Measurements from ENCODE around the gene MEDAG. TPM values are rescaled to one million over a fixed set of nuclear protein-coding genes. Genes with fewer than 3 reads are reported as not detected.

MEDAG gene
- total RNA-seq, 4 donors from 2014 or later: 20.3 to 126 (median 31.7) TPM

DNA sequence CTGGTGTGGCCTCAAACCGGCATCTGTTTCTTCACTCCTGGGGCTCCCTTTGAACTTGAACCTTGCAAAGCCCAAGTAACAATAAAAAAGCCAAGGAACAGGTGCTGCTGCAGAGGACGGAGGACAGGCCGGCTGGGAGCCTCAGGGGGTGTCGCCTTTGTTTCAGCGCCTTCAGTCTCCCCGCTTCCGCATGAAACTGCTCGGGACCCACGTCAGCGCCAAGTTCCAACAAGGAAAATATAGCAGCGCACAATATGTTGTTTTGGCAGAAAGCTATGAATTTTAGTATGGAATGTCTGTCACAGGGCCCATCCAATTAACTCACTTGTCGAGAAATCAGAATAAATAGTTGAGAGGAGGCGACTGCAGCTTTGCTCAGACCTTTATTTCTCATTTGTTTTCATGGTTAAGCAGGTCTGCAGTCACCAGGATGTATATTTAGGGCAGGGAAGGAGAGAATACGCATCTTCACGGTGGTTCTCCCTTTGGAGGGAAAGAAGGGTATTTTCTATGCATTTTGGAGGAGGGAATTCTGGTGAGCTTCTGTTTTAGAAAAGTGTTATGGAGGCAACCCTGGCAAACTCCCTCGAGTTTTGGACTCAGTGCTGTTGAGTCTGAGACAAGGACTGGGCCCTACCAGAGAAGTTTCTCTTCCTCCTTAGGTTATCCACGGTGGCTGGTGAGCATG is 34.3 kb upstream of the MEDAG start:
- Histone ChIP-seq H3K4me3 (no peak overlapping the region), H3K36me3 (no peaks in the 10 kb centered on the region), H3K9me3 (no peaks in the 10 kb centered on the region), H3K4me1 (peaks cover 11 to 60% (median 55%) of the 10 kb centered on the region in 4 donors), H3K27ac (replicated peaks in 1 of 4) (peak overlapping the region; percentile 71 to 84 (median 76)), H3K27me3 (no peaks in the 10 kb centered on the region)
- intact Hi-C loops (cut with DNase I): no loop called here
- TF ChIP-seq EP300 (IDR thresholded peaks at IDR 0.05) (no peak), POLR2A (IDR thresholded peaks at IDR 0.05; ENCODE audit: low read depth) (no peak), POLR2AphosphoS5 (IDR thresholded peaks at IDR 0.05) (no peak)
- TF ChIP-seq, protein P1, sequence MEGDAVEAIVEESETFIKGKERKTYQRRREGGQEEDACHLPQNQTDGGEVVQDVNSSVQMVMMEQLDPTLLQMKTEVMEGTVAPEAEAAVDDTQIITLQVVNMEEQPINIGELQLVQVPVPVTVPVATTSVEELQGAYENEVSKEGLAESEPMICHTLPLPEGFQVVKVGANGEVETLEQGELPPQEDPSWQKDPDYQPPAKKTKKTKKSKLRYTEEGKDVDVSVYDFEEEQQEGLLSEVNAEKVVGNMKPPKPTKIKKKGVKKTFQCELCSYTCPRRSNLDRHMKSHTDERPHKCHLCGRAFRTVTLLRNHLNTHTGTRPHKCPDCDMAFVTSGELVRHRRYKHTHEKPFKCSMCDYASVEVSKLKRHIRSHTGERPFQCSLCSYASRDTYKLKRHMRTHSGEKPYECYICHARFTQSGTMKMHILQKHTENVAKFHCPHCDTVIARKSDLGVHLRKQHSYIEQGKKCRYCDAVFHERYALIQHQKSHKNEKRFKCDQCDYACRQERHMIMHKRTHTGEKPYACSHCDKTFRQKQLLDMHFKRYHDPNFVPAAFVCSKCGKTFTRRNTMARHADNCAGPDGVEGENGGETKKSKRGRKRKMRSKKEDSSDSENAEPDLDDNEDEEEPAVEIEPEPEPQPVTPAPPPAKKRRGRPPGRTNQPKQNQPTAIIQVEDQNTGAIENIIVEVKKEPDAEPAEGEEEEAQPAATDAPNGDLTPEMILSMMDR (IDR thresholded peaks at IDR 0.05): no peak
- 93% methylated on average over 17 of the region's 17 CpGs for WGBS
- no peak for DNase-seq (ENCODE audit: extremely low spot score)

DNA sequence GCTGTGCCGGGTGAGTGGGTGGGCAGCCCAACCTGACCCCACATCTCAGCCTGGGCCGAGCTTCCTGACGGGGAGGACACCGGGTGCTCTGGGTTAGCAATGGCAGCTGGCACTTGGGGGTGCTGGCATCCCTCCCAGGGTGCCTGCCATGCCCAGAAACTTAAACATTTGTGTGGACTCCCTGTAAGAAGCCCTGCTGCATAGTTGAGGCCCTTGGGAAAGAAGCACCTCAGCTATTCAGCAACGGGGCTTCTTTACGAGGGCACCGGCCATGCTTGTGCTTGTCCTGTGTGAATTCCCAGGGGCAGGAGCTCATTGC is 33.8 kb upstream of the MEDAG start:
- TF ChIP-seq POLR2AphosphoS5 (IDR thresholded peaks at IDR 0.05) (no peak), EP300 (IDR thresholded peaks at IDR 0.05) (no peak), POLR2A (IDR thresholded peaks at IDR 0.05; ENCODE audit: low read depth) (no peak)
- TF ChIP-seq, protein P1 (IDR thresholded peaks at IDR 0.05): no peak
- H3K27ac ChIP-seq (replicated peaks in 1 of 4): peak overlapping the region; percentile 52 to 84 (median 66)
- no peaks in the 10 kb centered on the region for H3K9me3 ChIP-seq
- no peaks in the 10 kb centered on the region for H3K27me3 ChIP-seq
- intact Hi-C loops (cut with DNase I): no loop called here
- no peak for DNase-seq (ENCODE audit: extremely low spot score)
- H3K4me3 ChIP-seq: no peak overlapping the region
- H3K36me3 ChIP-seq: no peaks in the 10 kb centered on the region
- peaks cover 11 to 64% (median 57%) of the 10 kb centered on the region in 4 donors for H3K4me1 ChIP-seq
- 87% methylated on average over 7 of the region's 7 CpGs for WGBS

- no peaks in the 10 kb centered on the region for H3K9me3 ChIP-seq
- no peak overlapping the region for H3K4me3 ChIP-seq
- no peak for DNase-seq (ENCODE audit: extremely low spot score)
- H3K36me3 ChIP-seq: no peaks in the 10 kb centered on the region
- intact Hi-C loops (cut with DNase I): no loop called here
- 20% methylated on average over 6 of the region's 6 CpGs for WGBS
- TF ChIP-seq EP300 (IDR thresholded peaks at IDR 0.05): no peak
- TF ChIP-seq POLR2AphosphoS5 (IDR thresholded peaks at IDR 0.05): peak in 1 of 2 donors; percentile 48
- H3K27ac ChIP-seq (replicated peaks in 1 of 4): peak overlapping the region; percentile 52 to 84 (median 66)
- no peaks in the 10 kb centered on the region for H3K27me3 ChIP-seq
- peaks cover 11 to 69% (median 59%) of the 10 kb centered on the region in 4 donors for H3K4me1 ChIP-seq
Measured at GRCh38 chr13:30872685-30873461, 33.2 kb upstream of the MEDAG start.

DNA sequence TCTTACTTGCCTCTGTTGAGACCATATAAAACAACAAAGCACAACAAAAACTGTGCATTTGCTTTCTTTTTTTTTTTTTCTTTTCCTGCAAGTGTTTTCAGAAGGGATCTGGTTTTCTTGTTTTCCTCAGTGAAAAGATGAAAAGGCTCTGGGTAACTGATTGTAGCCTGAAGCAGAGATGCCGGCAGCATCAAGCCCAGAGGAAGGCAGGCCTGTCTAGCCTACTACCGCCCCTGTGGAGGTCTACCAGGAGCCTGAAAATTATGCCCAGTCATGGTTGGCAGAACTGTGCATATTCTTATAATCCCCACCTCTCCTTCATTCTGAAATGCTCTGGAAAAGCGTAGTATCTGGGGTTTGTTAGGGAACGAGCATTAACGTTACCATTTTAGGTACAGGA is 32.6 kb upstream of the MEDAG start:
- no peak for DNase-seq (ENCODE audit: extremely low spot score)
- peaks cover 11 to 71% (median 58%) of the 10 kb centered on the region in 4 donors for H3K4me1 ChIP-seq
- H3K9me3 ChIP-seq: no peaks in the 10 kb centered on the region
- TF ChIP-seq, protein P1 (IDR thresholded peaks at IDR 0.05): no peak
- no peaks in the 10 kb centered on the region for H3K27me3 ChIP-seq
- no peaks in the 10 kb centered on the region for H3K36me3 ChIP-seq
- WGBS: 89% methylated on average over 5 of the region's 5 CpGs
- intact Hi-C loops (cut with DNase I): no loop called here
- H3K4me3 ChIP-seq: no peak overlapping the region
- H3K27ac ChIP-seq (replicated peaks in 1 of 4): peak overlapping the region; percentile 30 to 84 (median 66)

DNA sequence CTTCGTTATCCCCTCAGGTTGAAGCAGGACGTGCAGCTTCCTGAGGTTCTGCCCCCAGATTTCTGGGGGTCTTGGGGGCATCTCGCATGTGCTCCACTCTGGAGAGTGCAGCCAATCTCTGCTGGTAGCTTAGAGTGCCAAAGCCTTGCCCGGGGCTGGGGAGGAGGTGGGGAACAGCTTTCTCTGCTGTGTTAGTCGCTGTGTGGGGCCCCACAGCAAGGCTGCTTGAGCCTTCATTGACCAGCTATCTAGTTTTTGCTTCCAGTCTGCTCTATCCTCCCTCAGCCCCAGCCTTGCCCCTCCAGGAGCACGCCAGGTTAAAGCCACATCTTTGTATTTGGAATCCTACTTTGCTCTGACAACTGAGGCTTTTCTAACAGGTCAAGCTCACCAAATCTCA is 32.0 kb upstream of the MEDAG start:
- Histone ChIP-seq H3K36me3 (no peaks in the 10 kb centered on the region), H3K4me1 (peaks cover 11 to 65% (median 51%) of the 10 kb centered on the region in 4 donors), H3K27ac (replicated peaks in 1 of 4) (peak overlapping the region in 1 of 4 donors; percentile 46), H3K9me3 (no peaks in the 10 kb centered on the region), H3K27me3 (no peaks in the 10 kb centered on the region), H3K4me3 (no peak overlapping the region)
- no peak for TF ChIP-seq POLR2A (IDR thresholded peaks at IDR 0.05; ENCODE audit: low read depth)
- TF ChIP-seq EP300 (IDR thresholded peaks at IDR 0.05): no peak
- TF ChIP-seq, protein P1 (IDR thresholded peaks at IDR 0.05): no peak
- no peak for TF ChIP-seq POLR2AphosphoS5 (IDR thresholded peaks at IDR 0.05)
- WGBS: 97% methylated on average over 6 of the region's 6 CpGs
- intact Hi-C loops (cut with DNase I): no loop called here
- DNase-seq (ENCODE audit: extremely low spot score): no peak
